HUDEP-2 (cell line): Measurements from ENCODE around the gene KCNQ1OT1.

Source experiments
- DNase-seq, 76 experiments: peaks; one replicate each; lab custom pipeline; 2025; ENCODE audit not compliant: unreplicated experiment in 76 of 76; lab: John Stamatoyannopoulos, UW

KCNQ1OT1 gene

DNA sequence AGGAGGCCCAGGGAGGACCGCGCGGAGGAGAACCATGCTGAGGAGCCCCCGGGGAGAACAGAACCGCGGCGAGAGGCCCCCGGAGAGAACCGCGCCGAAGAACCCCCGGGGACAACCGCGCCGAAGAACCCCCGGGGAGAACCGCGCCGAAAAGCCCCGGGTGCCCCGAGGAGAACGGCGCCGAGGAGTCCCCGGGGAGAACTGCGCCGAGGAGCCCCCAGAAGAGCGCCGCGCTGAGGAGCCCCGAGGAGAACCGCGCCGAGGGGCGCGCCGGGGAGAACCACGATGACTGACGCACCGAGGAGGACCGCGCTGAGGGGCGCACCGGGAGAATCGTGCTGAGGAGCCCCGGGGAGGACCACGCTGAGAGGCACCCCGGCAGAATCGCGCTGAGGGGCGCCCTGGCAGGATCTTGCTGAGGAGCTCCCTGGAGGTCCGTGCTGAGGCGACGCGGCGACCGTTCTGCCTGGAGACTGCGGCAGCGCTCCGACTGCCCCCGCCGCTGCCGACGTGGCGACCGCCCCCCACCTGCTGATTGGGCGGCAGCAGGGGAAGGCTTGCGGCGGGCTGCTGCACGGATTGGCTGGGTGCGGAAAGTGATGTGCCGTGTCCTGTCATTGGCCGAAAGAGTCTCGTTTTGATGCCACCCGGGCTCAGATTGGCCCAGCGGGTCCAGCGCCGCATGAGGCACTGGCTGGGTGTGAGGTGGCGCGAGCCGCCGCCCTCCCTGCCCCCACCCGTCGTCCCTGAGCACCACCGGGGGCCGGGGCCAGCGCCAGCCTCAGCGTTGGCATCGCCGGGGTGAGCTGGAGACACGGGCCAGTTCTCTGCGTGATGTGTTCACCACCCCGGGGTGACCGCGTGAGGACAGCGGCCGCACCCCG, at the start of gene KCNQ1OT1:
KCNQ1OT1 (minus strand) TSS at position 464 of the 884 bp plus-strand sequence.
- DNase-seq = peak in 73 of 76 experiments; percentile 43 to 89 (median 79)

- no peak for DNase-seq
Measured at GRCh38 chr11:2748814-2749554, 49.2 kb upstream of the KCNQ1OT1 start.

- DNase-seq = no peak
Measured at GRCh38 chr11:2748061-2748813, 48.4 kb upstream of the KCNQ1OT1 start.

DNA sequence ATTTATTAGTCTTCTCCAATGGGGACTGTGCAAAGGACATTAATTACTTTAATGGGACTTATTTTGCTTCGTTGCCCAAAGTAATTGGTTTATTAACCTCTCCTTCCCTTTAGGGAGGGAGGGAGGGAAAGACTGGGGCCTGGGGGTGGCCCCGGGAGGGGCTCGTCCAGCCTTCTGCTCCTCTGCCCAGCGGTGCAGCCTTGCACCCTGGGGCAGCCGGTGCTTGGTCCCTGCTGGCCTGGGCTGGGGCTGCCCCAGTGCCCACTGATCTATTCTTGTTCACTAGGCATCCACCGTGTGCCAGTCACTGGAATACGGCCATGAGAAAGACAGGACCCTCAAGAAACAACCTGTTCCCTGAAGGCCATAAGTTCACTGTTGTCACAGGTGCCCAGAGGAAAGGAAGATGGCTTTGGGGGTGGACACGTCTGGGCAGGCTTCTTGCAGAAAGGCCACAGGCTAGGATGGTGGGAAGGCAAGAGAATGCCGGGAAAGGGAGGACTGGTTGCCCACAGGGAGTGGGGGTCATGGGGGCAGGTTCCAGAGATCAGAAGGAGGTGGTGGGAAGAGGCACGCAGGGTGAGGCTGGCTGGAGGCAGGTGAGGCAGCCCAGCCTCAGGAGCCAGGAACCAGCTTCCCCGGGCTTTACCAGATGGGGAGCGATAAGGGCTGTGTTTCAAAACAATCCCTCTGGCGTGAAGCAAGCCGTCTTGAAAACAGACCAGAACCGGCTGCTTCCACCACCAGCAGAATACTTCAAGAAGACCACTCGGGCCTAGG, 47.6 kb upstream of the KCNQ1OT1 start:
- DNase-seq = no peak

DNA sequence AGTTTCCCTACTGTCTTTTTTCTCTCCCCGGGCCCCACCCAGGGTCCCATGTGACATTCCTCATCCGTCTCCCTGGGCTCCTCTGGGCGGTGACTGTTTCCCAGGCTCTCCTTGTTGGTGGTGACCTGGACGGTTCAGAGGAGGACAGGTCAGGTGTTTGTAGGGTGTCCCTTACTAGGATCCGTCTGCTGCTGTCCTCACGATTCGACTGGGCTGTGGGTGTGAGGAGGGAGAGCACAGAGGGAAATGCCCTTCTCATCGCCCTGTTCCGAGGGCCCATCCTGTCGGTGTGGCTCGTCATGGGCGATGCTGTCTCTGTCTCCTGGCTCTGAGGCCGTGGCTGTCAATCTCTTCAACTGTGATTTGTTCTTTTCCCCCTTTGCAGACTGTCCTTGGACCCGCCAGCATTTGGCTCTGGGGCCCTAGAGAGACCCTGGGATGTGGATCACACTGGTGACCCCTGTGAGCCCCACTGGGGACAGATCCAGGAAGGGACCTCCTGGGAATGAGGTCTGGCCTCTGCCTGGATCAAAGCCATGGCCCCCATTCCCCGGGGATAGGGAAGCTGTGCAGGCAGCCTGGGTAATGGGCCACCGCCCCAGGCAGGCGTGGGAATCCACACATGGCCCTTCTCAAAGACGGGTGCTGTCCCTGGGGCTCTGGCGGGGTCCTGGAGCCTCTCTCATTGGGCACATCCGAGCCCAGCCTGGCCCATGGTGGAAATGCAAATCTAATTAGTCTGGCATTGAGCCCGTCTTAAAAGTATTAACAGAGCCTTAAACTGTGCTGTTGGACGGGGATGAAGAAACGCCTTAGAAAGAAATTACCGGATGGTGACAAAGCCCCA, 46.8 kb upstream of the KCNQ1OT1 start:
- DNase-seq = no peak

DNA sequence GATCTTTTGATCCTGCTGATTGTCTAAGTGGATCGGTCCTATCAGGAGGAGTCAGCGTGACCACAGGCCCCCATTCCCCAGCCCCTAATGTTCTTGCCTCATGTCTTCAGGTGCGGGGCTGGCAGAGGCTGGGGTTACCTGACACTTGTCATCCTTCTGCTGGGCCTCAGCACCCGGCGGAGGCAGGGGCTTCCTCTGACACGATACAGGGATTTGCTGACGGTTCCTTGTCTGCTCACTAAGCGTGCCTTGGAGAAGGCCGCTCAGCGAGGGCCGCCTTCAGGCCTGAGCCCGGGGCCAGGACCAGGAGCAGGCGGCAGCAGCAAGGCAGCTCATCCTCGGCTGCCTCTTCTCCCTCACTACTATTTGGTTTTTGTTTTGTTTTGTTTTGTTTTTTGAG, 45.7 kb upstream of the KCNQ1OT1 start:
- no peak for DNase-seq

- no peak for DNase-seq
Measured at GRCh38 chr11:2744166-2744565, 44.4 kb upstream of the KCNQ1OT1 start.

DNA sequence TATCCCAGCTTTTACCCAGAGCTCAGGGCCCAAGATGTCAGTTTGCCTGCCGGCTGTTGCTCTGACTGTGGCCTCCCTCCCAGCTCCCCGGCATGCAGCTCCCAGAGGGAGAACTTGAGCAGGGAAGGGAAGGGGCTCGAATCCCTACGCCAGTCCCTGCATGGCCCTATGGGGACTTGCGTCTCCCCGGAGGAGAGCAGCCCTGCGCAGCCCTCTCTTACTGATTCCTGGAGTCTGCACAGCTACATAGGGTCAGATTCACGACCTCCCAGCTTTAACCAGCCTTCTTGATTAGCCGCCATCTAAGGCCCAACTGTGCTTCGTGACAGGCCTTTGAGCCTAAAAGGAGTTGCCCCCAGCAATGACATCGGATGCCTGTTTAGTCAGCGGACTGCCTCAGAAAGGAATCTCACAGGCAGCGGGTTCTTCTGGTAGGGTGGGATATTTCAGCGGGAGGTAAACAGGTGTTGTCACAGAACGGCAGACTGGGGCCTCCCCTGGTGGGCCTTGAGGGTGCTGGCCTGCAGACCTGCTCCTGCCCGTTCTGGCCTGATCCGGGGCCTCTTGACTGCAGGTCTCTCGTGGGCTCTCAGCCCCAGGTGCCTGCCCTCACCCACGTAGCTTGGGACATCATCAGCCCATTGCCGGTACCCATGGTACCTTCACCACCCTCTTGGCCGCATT, 43.8 kb upstream of the KCNQ1OT1 start:
- DNase-seq = no peak

DNA sequence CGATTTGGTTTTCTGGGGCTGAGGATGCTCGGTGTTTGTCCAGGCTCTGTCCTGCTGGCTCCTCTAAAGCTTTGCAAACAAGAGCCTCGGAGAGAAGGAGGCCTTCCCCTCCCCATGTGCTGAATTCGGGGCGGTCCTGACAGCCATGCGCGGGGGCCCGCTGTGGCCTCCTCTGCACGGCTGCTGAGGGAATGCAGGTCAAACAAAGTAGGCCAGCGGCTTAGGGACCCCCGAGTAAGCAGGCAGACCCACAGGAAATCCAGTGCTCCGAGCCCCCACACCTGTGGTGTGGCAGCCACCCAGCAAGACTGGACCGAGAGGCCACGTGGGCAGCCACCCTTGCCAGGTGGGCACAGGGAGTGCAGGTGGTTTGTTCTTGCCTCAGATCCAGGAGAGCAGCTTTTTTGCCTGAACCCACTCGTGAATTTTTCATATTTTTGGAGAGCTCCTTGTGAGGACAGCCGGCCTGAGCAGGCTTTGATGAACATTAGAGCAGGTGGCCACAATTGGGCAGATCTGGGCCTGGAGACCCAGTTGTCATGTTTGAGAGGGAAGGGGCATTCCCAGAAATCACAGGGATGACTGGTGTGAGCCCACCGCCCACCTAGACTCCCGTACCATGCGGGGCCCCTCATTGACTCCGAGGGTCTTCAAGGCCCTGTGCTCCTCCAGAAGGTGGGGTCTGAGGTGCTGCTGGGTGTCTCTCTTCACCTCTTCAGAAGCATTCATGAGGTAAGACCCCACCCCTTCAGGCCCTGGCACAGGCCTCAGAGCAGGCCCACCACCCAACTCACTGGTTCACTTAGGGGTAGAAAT, 43.0 kb upstream of the KCNQ1OT1 start:
- no peak for DNase-seq

DNA sequence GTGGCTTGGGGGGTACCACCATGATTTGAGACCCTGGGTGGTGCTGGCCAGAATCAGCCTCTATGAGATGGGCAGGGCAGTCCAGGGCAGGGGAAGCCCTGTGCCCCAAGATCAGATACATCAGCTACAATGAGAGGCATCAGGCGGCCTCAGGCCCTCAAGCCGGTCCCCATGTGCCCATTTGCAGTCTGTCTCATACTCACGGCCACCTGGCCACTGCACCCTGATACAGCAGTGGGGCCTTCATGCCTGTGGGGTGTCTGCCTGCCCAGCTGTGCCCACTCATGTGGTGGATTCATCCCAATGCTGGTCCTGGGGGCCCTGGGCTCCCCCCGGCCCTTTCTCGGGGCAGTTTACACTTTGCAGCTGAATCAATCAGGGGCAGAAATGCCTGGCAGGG, 42.4 kb upstream of the KCNQ1OT1 start:
- no peak for DNase-seq

- no peak for DNase-seq
Measured at GRCh38 chr11:2741377-2742131, 41.8 kb upstream of the KCNQ1OT1 start.

- DNase-seq = no peak
Measured at GRCh38 chr11:2741006-2741376, 41.2 kb upstream of the KCNQ1OT1 start.

- no peak for DNase-seq
Measured at GRCh38 chr11:2740275-2740940, 40.6 kb upstream of the KCNQ1OT1 start.

- DNase-seq = no peak
Measured at GRCh38 chr11:2739531-2740274, 39.9 kb upstream of the KCNQ1OT1 start.

GRCh38 chr11:2738551-2739431, 39.0 kb upstream of the KCNQ1OT1 start:
- DNase-seq = peak in 7 of 76 experiments; percentile 2 to 20 (median 10)
